Stimulated activated CD4-positive, alpha-beta T cell treated with anti-CD3 and anti-CD28 coated beads, TNF-alpha, amount 100 ng/mL, for 24 hours (primary cell): ENCODE data around the gene ANKRD11.
"Not testable (repeated sequence)": the region's sequence is repeated elsewhere in the genome, so short reads cannot be mapped to it uniquely, and the experiment has no call there.

ENCODE experiments used
- DNase-seq, 3 experiments: peaks; one replicate each; pipeline ENCODE4 v3.0.0-alpha.2; 2020; ENCODE audit warnings: low read depth in 3 of 3

Gene ANKRD11

DNA sequence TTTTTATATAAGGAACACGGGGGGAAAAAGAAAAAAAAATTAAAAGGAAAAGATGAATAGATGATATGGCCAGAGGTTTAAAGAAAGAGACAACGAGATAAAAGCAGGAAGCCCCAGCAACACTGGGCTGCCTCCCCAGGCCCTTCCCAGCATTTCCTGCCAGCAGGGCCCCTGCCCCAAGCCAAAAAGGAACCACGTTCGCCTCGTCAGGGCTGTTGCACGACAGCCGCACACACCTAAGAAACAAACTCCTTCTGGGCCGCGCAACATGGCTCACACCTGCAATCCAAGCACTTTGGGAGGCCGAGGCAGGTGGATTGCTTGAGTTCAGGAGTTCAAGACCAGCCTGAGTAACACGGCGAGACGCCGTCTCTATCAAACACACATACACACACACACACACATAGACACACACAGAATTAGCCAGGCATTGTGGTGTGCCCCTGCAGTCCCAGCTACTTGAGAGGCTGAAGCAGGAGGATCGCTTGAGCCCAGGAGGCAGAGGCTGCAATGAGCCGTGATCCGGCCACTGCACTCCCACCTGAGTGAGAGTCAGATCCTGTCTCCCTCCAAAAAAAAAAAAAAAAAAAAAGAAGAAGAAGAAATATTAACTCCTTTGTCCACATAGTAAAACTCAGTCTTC is 83.0 kb downstream of the ANKRD11 start:
- DNase-seq = no peak

DNA sequence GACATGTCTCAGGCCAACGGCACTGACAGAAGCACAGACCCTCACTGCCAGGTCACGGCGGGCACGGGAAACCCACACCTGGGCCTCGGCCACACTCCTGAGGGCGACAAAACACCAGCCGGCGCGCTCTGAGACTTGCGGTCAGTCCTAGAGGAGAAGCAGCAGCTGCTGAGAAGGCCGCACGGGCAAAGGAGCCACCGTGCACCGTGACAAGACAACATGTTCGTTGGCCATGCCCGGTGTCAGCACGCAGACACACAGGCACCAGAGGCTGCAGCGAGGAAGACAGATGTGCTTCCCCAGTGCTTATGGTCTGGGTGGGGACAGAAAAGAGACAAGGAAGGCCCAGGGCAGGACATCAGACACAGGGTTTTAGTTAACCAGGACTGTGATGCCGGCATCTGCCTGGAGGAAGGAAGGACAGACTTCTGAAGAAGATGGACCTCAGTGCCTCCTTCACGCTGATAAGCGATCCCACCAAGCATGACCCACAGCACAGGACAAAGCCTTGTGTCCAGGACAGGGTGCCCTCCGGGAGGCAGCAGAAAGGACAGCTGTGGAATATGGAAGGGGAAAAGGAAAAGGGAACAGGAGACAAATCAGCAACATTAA is 84.0 kb downstream of the ANKRD11 start:
- no peak for DNase-seq

DNA sequence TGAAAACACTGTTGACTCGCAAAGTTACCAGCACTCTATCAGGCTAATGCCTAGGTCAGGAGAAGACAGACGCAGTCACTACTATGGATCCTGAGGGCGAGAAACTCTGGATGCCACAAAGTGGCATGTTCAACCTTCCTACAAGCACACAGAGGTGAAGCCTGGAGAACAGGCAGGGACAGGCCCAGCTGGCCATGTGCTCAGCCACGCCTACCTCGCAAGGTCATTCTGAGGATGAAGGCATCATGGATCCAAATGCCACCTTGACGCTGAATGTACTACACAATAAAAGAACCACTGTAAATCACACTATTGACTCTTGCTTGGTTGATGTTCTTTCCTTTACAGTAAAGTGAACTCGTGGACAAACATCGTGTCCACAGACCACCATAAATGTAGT is 85.8 kb downstream of the ANKRD11 start:
- no peak for DNase-seq

DNA sequence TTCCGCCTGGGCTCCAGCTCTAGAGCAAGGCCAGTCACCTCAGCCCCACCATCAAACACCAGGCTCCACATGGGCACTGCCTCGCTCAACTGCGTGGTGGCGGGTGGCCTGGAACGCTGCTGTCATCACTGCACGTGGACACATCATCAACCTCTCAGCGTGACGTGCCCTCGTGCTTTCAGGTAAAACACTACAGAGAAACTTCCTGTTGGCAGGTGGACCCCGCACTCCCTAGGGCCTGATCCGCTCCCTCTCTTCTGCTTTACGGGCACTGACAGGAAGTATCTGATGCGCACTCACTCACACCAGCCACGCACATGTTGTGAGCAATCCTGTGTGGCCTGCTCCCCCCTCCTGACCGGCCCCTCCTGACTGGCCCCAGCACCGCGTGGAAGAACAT is 87.4 kb downstream of the ANKRD11 start:
- no peak for DNase-seq

DNA sequence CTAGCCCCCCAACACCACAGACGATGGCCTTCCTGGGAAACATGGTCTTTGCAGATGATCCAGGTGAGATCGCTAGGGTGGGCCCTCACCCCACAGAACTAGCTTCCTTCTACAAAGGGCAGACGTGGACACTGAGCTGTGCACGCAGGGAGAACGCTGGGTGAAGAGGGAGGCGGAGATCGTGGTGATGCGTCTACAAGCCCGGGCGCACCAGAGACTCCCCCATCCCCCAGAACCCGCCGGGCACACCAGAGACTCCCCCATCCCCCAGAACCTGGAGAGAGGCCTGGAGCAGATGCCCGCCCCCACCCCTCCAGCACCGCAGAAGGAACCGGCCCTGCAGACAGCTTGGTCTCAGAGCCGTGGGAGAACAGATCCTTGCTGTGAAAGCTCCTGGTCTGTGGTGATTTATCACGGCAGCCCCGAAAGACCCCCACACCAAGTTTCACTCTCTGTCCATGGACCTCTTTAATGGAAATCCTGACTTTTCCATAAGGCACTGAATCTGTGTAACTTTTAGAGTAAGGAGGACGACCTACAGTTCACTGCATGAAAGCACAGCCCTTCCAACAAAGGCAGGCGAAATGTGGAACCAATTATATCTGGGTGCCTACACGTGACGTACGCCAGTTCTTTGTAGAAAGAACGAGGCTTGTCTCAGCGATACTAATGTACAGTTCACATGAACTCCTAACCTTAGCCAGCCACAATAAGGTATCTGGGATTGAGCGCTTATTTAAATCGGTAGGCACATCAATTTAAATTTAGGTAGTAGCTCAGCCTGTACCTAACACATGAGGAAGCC is 88.5 kb downstream of the ANKRD11 start:
- DNase-seq = no peak

DNA sequence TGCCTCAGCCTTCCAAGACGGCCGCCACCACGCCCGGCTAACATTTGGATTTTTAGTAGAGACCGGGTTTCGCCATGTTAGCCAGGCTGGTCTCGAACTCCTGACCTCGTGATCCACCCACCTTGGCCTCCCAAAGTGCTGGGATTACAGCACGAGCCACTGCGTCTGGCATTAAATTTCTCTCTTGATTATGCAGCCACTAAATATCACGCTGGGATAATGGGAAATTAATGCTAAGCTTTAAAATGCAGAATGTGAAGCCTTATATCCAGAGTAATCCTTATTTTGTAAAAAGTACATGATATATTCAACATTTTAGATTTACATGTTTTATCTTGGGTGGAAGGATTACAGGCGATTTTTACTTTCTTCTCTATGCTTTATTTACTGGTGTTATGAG is 89.2 kb downstream of the ANKRD11 start:
- DNase-seq = no peak

DNA sequence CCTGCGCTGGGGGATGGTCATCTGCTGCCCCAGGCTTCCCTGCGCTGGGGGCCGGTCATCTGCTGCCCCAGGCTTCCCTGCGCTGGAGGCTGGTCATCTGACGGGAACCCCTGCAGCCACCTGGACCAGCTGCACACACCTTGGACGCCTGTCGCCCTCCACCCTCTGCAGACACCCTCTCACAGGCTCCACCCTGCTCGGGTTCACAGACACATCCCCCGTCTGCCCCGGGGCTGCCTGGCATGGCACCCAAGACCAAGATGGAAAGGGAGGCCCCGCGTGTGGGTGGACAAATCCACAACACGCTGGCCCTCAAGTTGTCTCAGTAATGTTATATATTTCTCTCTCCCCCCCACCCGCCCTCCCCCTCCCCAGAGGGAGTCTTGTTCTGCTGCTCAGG is 89.6 kb downstream of the ANKRD11 start:
- DNase-seq = no peak

DNA sequence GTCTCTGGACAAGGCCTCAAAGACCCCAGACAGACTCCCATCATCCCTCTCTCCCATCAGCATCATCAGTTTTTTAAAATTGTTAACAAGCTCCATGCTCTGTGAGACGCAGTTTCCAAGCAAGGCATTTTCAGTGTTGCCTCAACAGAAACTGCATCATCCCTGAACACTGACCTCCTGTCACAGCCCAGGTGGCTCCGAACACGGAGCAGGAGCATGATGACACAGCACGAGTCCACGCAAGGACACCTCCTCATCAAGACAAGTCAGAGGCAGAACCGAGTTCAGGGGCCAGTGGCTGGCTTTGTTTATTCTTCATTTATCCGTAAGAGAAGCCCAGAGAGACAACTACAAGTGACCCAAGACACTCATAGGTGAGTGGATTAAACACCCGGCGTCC is 91.4 kb downstream of the ANKRD11 start:
- DNase-seq = no peak

DNA sequence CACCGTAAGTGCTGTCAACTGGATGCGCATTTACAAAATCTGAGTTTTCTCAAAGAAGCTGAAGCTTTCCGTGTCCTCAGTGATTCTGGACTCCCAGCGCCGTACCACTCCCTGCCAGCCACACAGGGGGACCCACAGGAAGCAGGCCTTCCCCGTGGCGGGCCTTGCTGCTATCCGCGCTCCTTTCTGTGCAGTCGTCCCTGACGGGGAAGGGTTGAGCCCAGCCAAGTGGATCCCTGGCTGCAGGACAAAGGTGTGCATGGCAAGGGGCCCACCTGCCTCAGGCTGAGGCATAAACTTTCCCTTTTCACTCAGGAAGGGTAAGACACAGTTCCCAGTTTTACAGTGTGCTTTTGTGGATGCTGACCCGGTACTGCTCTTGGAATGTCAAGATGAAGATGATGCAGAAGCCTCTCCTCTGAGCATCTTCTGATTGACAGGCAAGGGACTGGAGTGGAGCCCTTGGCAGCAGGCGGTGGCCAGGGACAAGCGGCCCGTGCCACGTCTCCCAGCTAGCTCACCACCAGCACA is 93.0 kb downstream of the ANKRD11 start:
- DNase-seq = no peak

DNA sequence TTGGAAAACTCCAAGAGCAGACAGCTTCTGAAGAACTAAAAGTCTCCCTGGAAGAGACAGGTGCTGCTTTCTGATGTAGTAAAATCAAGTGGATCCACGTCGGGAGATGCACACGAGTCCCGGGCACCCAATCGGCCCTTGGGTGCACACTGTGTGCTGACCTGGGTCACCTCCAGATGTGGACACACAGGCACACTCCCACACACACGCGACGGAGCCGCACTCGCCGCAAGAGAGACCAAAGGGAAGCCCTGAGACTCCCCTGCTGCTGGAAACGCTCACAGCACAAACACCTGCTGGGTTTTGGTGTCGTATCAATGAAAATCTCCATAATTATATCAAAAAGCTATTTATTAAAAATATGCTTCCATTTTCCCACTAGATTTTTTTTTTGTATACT is 94.2 kb downstream of the ANKRD11 start:
- no peak for DNase-seq

DNA sequence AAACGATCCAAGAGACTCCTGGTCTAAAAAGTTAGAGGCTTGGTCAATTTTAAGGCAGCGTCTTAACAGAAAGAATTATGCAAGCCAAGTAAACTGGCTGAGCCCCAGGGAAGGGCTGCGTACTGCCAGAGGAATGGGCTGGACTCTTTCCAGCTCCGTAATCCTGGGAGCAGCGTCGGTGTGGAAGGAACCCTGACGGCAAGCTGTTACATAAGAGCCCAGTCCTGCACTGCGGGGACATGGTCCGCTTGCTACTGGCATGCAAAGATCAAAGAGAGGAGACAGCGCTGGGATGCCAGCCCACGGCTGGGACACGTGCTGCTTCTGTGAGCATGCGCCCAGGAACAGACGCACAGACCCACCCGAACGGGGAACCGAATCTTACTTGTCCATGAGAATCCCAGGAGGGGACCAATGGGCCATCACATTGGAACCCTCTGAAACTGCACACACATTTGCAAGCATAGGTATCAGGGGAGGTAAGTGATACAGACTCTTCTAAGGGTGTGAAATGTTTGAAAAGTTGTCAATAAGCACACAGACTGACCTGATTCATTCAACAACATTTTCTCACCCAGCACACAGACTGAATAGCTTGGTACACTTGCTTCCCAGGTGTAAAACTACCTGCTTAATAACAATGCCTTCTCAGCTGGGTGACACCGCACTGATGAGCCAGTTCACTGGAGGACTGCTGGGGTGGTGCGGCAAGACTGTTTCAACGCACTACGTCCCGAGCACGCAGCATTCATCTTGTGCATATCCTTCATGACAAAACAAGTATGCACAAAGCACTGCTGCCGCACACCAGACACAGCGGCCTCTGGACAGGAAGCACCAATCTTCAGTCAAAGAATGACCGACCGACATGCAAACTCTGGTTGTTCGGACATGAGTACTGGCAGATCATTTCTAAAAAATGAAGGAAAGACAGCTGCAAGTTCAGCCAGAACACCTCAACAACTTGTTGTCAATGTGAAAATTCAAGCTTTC is 94.9 kb downstream of the ANKRD11 start:
- DNase-seq = no peak

DNA sequence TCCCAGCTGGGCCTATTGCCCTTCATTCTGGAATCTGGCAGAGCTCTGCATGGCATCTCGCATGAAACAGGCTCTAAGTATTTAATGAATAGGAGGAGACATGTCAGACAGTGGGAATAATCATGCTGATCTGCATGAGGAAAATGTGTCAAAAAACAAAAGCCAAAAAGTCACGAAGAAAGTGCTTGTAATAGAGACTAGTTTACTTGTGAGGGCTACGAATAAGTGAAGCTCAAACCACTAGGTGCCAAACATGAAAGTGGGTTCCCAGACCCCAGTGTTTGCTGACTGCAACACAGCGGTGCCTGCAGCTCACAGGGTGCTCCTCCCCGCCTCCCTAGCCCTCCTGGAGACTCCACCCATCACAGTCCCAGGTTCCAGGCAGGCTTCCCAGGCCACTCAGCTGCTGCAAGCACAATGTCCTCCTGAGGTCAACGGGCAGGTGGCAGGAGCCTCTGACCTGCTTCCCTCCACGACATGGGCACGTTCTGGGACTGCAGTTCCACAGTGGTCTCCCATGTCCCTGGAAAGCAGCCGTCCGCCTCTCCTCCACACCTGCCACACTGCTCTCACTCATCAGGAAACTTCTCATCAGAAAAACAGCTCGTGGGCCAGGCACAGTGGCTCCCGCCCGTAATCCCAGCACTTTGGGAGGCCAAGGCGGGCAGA is 96.5 kb downstream of the ANKRD11 start:
- no peak for DNase-seq

DNA sequence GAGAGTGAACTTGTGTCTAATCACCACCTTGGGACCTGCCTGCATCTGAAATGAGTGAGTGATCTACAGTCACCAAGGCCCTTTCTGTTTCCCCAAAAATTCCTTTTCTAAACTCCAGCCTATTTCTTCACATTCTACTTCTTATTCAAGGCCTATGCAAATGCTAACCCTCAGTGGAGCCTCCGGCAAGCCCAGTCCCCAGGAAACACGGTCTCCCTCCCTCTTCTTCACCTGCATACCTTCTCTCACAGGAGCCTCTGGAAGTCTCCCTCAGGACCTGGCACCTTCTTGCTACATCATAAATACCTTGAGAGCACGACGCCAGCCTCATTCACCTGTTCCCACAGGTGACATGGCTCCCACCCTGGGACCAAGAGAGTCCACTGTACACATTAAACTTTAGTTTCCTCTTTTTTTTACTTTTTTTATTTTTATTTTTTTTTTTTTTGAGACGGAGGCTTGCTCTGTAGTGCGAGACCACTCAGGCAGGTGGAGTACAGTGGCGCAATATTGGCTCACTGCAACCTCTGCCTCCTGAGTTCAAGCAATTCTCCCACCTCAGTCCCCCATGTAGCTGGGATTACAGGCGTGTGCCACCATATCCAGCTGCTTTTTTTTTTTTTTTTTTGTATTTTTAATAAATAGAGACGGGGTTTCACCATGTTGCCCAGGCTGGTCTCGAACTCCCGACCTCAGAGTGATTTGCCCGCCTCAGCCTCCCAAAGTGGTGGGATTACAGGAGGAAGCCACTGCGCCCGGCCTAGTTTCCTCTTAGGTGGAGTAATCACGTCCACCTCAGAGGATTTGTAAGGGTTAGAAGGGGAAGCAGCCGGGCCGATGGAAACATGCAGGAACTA is 97.3 kb downstream of the ANKRD11 start:
- DNase-seq = no peak

DNA sequence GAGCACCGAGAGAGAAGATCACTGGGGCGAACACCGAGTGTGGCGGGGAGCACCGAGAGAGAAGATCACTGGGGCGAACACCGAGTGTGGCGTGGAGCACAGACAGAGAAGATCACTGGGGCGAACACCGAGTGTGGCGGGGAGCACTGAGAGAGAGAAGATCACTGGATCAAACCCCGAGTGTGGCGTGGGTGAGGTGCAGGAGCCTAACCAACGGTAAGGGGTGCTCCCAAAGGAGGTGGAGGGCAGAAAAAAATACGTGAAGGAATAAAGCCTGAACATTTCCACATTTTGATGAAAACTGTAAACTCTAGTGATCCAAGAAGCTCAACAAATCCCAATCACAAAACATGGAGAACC is 100.2 kb downstream of the ANKRD11 start:
- DNase-seq = not testable (repeated sequence)

DNA sequence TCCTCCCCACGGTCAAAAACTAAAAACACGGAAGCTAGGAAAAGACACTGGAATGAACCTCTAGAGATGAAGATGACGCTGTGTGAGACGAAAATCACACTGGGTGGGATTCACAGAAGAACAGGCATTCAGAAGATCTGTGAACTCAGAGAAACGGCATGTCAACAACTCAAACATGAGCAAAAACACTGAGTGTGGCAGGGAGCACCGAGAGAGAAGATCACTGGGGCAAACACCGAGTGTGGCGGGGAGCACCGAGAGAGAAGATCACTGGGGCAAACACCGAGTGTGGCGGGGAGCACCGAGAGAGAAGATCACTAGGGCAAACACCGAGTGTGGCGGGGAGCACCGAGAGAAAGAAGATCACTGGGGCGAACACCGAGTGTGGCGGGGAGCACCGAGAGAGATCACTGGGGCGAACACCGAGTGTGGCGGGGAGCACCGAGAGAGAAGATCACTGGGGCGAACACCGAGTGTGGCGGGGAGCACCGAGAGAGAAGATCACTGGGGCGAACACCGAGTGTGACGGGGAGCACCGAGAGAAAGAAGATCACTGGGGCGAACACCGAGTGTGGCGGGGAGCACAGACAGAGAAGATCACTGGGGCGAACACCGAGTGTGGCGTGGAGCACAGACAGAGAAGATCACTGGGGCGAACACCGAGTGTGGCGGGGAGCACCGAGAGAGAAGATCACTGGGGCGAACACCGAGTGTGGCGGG is 100.7 kb downstream of the ANKRD11 start:
- not testable (repeated sequence) for DNase-seq

DNA sequence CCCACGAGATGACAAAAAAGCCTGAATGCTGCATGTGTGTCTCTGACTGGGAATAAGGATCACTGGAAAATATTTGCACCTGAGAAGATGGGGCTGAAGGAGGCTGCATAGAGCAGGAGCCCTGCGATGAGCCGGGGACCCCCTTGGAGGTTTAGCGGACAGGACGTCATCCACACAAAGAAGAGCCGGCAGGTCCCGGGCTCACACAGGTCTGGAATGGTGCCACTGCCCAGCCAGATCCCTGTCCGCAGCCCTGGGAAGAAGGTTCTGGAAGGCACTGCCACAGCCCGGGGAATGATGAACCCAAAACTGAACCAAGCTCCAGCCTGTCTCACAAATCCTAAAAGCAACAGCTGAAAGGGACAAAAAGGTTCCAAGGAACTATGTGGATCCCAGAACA is 101.8 kb downstream of the ANKRD11 start:
- no peak for DNase-seq

DNA sequence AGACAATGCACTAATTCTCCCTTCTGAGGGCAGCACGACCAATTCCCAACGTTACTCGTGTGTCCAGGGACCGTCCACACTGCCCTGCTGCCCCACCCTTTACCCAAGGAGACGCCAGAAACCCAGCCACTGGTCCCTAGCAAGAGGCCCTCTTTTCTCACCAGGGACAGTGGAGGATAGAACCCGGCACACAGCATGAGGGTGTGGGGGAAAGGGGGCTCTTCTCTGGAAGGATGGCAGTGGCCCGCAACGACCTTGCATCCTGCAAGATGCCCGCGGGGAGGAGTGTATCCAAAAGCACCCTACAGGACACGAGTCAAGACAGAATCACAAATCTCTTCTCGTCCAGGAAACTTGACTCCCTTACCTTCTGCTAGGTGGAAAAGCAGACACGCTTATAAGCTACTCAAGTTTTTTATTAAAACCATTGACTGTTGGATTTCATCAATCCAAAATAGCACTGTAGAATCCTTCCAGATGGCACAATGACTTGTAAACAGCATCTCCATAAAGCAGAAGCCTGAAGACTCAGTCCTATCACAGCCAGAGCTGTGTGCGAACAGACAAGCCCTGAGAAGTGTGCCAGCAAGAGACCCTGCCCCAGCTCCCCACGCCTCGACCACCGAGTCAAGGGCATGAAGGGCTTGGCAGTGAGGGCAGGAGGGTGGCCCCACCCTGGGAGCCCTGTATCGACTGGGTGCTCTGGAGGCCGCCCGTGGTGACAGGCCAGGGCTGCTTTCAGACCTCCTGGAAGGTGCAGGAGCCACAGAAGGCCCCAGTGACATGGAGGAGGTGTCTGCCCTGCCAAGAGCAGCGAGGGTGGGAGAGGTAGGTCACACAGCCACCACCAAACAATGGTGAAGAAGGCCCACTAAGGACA is 103.8 kb downstream of the ANKRD11 start:
- no peak for DNase-seq

DNA sequence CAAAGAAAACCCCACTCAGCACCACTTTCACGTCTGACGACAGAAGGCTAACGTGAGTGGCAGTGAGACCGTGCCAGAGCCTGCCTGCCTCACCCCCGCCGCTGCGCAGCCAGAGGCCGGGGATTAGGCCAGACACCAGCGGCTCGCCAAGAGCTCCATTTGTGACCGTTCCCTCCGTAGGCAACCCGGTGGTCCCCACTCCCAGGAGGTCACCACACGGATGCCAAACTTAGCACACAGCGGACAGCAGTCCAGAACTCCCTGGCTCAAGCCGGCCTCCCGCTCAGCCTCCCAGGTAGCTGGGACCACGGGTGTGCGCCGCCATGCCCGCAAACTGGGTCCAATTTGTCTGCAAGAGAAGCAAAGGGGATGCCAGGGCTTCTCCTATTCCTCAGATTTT is 104.6 kb downstream of the ANKRD11 start:
- DNase-seq = no peak

DNA sequence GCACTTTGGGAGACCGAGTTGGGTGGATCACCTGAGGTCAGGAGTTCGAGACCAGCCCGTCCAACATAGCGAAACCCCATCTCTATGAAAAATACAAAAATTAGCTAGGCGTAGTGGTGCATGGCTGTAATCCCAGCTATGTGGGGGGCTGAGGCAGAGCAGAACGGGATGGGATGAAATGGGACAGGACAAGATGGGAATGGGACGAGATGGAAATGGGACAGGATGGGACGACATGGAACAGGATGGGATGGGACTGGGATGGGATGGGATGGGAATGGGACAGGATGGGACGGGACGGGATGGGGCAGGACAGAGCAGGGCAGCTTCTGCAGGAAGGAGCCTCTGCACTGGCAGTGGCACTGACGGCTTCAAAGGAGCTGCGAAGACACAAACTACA is 106.1 kb downstream of the ANKRD11 start:
- DNase-seq = no peak
